CD4-positive, alpha-beta memory T cell (primary cell): ENCODE measurements around the gene THYN1. TPM values are rescaled to one million over a fixed set of nuclear protein-coding genes. Genes with fewer than 3 reads are reported as not detected.

Experiments used
- CTCF ChIA-PET: fragments of 350-600 bp; sonication (Branson Sonifier 250); formaldehyde crosslinking; loops from one replicate; lab custom pipeline; 2021; ENCODE audit warnings: inconsistent platforms; ENCODE audit not compliant: partially characterized antibody; lab: Charles Lee
- POLR2A ChIA-PET: fragments of 350-600 bp; sonication (Branson Sonifier 250); formaldehyde crosslinking; loops from one replicate; lab custom pipeline; 2021; ENCODE audit not compliant: partially characterized antibody; lab: Charles Lee
- DNase-seq, 5 donors: peaks; one replicate each; pipeline versions ENCODE4 v3.0.0 to v3.0.0-alpha.2; 2020 to 2022; ENCODE audit warnings: mixed read lengths in 1 of 5
- H3K27ac ChIP-seq: one replicate; pipeline ENCODE4 v1.7.0; 2013; ENCODE audit warnings: low read depth, low read length
- H3K27me3 ChIP-seq: 2 replicates; pipeline ENCODE4 v1.7.0; 2013; ENCODE audit warnings: mild to moderate bottlenecking, low read length, moderate library complexity; ENCODE audit not compliant: insufficient read depth
- H3K36me3 ChIP-seq: 2 replicates; pipeline ENCODE4 v1.7.0; 2013; ENCODE audit warnings: mild to moderate bottlenecking, low read length, moderate library complexity; ENCODE audit not compliant: insufficient read depth
- H3K4me1 ChIP-seq: 2 replicates; pipeline ENCODE4 v1.7.0; 2013; ENCODE audit warnings: mild to moderate bottlenecking, low read length, moderate library complexity; ENCODE audit not compliant: insufficient read depth
- H3K4me3 ChIP-seq, 2 donors: one replicate each; pipeline ENCODE4 v1.7.0; 2013; ENCODE audit warnings: low read length in 2 of 2, mild to moderate bottlenecking in 1 of 2
- H3K9me3 ChIP-seq, 2 donors: one replicate each; pipeline ENCODE4 v1.7.0; 2013; ENCODE audit warnings: low read length in 2 of 2, control low read depth in 1 of 2; ENCODE audit not compliant: control insufficient read depth in 1 of 2
- H3K27ac Mint-ChIP-seq, 7 donors: one replicate each; pipeline ENCODE4 v1.8.0; 2020 to 2021; ENCODE audit warnings: mixed read lengths in 7 of 7, mild to moderate bottlenecking in 6 of 7, inconsistent platforms in 3 of 7, moderate library complexity in 3 of 7
- H3K27me3 Mint-ChIP-seq, 2 donors: one replicate each; pipeline ENCODE4 v1.8.0; 2020 to 2021; ENCODE audit warnings: mixed read lengths in 2 of 2
- H3K36me3 Mint-ChIP-seq, 2 donors: one replicate each; pipeline ENCODE4 v1.8.0; 2020 to 2021; ENCODE audit warnings: mixed read lengths in 2 of 2, inconsistent platforms in 1 of 2, mild to moderate bottlenecking in 1 of 2
- H3K4me1 Mint-ChIP-seq, 4 donors: one replicate each; pipeline ENCODE4 v1.8.0; 2020 to 2021; ENCODE audit warnings: mixed read lengths in 4 of 4, mild to moderate bottlenecking in 1 of 4
- H3K4me3 Mint-ChIP-seq, 8 donors: one replicate each; pipeline ENCODE4 v1.8.0; 2020 to 2021; ENCODE audit warnings: mixed read lengths in 8 of 8, mild to moderate bottlenecking in 7 of 8, moderate library complexity in 6 of 8, inconsistent platforms in 3 of 8
- H3K9me3 Mint-ChIP-seq, 8 donors: one replicate each; pipeline ENCODE4 v1.8.0; 2020 to 2021; ENCODE audit warnings: mixed read lengths in 8 of 8, mild to moderate bottlenecking in 5 of 8, inconsistent platforms in 3 of 8, moderate library complexity in 1 of 8
- intact Hi-C: fragments of 100-400 bp; cut with micrococcal nuclease; formaldehyde crosslinking; loops from one replicate; pipeline ENCODE4 v1.15.1; 2023
- polyA plus RNA-seq, 2 donors: library from polyadenylated mRNA; unstranded; fragments of 300-500 nt; fragmentation: Illumina TruSeq; gene quantifications; one replicate each; pipeline ENCODE4 v1.2.3, GENCODE V29; 2021
- total RNA-seq, 2 experiments: library from RNA; stranded (reverse); gene quantifications; one replicate each; pipeline ENCODE4 v1.2.3, GENCODE V29; 2021

Gene THYN1
- 10 to 100 TPM; 59.3 to 70.8 TPM for total RNA-seq
- polyA plus RNA-seq, result 100 to 1,000 TPM; 118 to 163 TPM

GRCh38 chr11:134253188-134253993, at the start of gene THYN1, which contains the start of gene ACAD8:
Gene THYN1, minus strand, starts transcription at chr11:134253352. Its CDS starts 470 bp downstream, at chr11:134252882.
Gene ACAD8, plus strand, starts transcription at chr11:134253568. Its CDS starts 33 bp downstream, at chr11:134253601.
- ChIA-PET POLR2A (interaction anchor here (0.7 to 8.2 kb wide), 11 partner anchors 9 to 310 kb away, joined by 3 to 92 read pairs (median 4); partner anchors contain the start of genes GLB1L2, GLB1L3, NCAPD3 and VPS26B), CTCF (interaction anchor here (1.0 to 2.7 kb wide), 9 partner anchors 9 to 203 kb away, joined by 3 to 15 read pairs (median 5); partner anchors contain the start of gene GLB1L3)
- Histone ChIP-seq H3K9me3 (no peaks in the 10 kb centered on the region), H3K4me3 (peak within 1 kb of the TSS; percentile 71 to 93), H3K4me1 (peaks cover 30% of the 10 kb centered on the region), H3K27ac (peak within 1 kb of the TSS; percentile 62), H3K36me3 (peaks cover 33% of the 10 kb centered on the region), H3K27me3 (no peaks in the 10 kb centered on the region)
- intact Hi-C loops, result loop anchor here (1.0 to 2.0 kb wide), 3 partner anchors 23 to 77 kb away; partner anchors contain the start of genes GLB1L2, GLB1L3 and VPS26B
- peaks cover 21 to 43% (median 34%) of the 10 kb centered on the region in 4 donors for H3K4me1 Mint-ChIP-seq
- no peaks in the 10 kb centered on the region for H3K27me3 Mint-ChIP-seq
- peak within 1 kb of the TSS; percentile 91 to 96 (median 94) for H3K4me3 Mint-ChIP-seq
- no peaks in the 10 kb centered on the region for H3K9me3 Mint-ChIP-seq
- DNase-seq, result peak; percentile 94 to 97 (median 95)
- H3K36me3 Mint-ChIP-seq, result peaks cover 12 to 44% of the 10 kb centered on the region in 2 donors
- peak within 1 kb of the TSS; percentile 54 to 91 (median 89) for H3K27ac Mint-ChIP-seq

- POLR2A ChIA-PET, result no interaction called here
- DNase-seq, result no peak
- intact Hi-C loops, result no loop called here
- Mint-ChIP-seq H3K27ac (no peak overlapping the region), H3K9me3 (no peaks in the 10 kb centered on the region), H3K4me3 (no peak overlapping the region), H3K27me3 (no peaks in the 10 kb centered on the region), H3K4me1 (no peaks in the 10 kb centered on the region), H3K36me3 (no peaks in the 10 kb centered on the region)
- H3K4me3 ChIP-seq, result no peak overlapping the region
- H3K9me3 ChIP-seq, result no peaks in the 10 kb centered on the region
- no peaks in the 10 kb centered on the region for H3K27me3 ChIP-seq
- H3K27ac ChIP-seq, result no peak overlapping the region
- H3K36me3 ChIP-seq, result no peaks in the 10 kb centered on the region
- CTCF ChIA-PET, result no interaction called here
- H3K4me1 ChIP-seq, result no peaks in the 10 kb centered on the region
These were observed 41.5 kb upstream of the THYN1 start for GRCh38 chr11:134294664-134295063.

- Mint-ChIP-seq H3K9me3 (no peaks in the 10 kb centered on the region), H3K27me3 (no peaks in the 10 kb centered on the region), H3K27ac (no peak overlapping the region), H3K4me3 (no peak overlapping the region), H3K4me1 (no peaks in the 10 kb centered on the region), H3K36me3 (no peaks in the 10 kb centered on the region)
- Histone ChIP-seq H3K4me3 (no peak overlapping the region), H3K27ac (no peak overlapping the region), H3K27me3 (no peaks in the 10 kb centered on the region), H3K36me3 (no peaks in the 10 kb centered on the region), H3K9me3 (no peaks in the 10 kb centered on the region), H3K4me1 (no peaks in the 10 kb centered on the region)
- DNase-seq, result no peak
- ChIA-PET POLR2A (no interaction called here), CTCF (interaction anchor here (1.4 kb wide), 1 partner anchor 18 kb away, joined by 4 read pairs; no protein-coding TSS in a partner anchor)
- intact Hi-C loops, result no loop called here
These were observed 40.3 kb upstream of the THYN1 start for GRCh38 chr11:134293119-134294113.

GRCh38 chr11:134292661-134293060, 39.5 kb upstream of the THYN1 start:
- Mint-ChIP-seq H3K27me3 (no peaks in the 10 kb centered on the region), H3K36me3 (no peaks in the 10 kb centered on the region), H3K4me1 (no peaks in the 10 kb centered on the region), H3K4me3 (no peak overlapping the region), H3K9me3 (no peaks in the 10 kb centered on the region), H3K27ac (peak overlapping the region in 1 of 7 donors; percentile 63)
- no peaks in the 10 kb centered on the region for H3K27me3 ChIP-seq
- CTCF ChIA-PET, result interaction anchor here (1.4 kb wide), 1 partner anchor 17 kb away, joined by 4 read pairs; no protein-coding TSS in a partner anchor
- no peaks in the 10 kb centered on the region for H3K9me3 ChIP-seq
- intact Hi-C loops, result no loop called here
- POLR2A ChIA-PET, result no interaction called here
- no peak overlapping the region for H3K4me3 ChIP-seq
- H3K27ac ChIP-seq, result no peak overlapping the region
- H3K4me1 ChIP-seq, result no peaks in the 10 kb centered on the region
- H3K36me3 ChIP-seq, result no peaks in the 10 kb centered on the region
- DNase-seq, result no peak

GRCh38 chr11:134291196-134291595, 38.0 kb upstream of the THYN1 start:
- no peak overlapping the region for H3K27ac Mint-ChIP-seq
- no peak for DNase-seq
- POLR2A ChIA-PET, result no interaction called here

GRCh38 chr11:134290646-134291045, 37.5 kb upstream of the THYN1 start:
- no peaks in the 10 kb centered on the region for H3K36me3 Mint-ChIP-seq
- H3K4me1 Mint-ChIP-seq, result no peaks in the 10 kb centered on the region
- H3K27ac Mint-ChIP-seq, result no peak overlapping the region

More at GRCh38 chr11:134291196-134291595, 38.0 kb upstream of the THYN1 start:
- H3K4me1 Mint-ChIP-seq, result no peaks in the 10 kb centered on the region
- H3K27me3 ChIP-seq, result no peaks in the 10 kb centered on the region
- intact Hi-C loops, result no loop called here
- H3K4me1 ChIP-seq, result no peaks in the 10 kb centered on the region
- H3K4me3 ChIP-seq, result no peak overlapping the region
- H3K9me3 ChIP-seq, result no peaks in the 10 kb centered on the region
- no peaks in the 10 kb centered on the region for H3K9me3 Mint-ChIP-seq
- no peaks in the 10 kb centered on the region for H3K27me3 Mint-ChIP-seq
- no peak overlapping the region for H3K27ac ChIP-seq
- no peak overlapping the region for H3K4me3 Mint-ChIP-seq
- no peaks in the 10 kb centered on the region for H3K36me3 Mint-ChIP-seq
- CTCF ChIA-PET, result no interaction called here
- no peaks in the 10 kb centered on the region for H3K36me3 ChIP-seq

More at GRCh38 chr11:134290646-134291045, 37.5 kb upstream of the THYN1 start:
- no peaks in the 10 kb centered on the region for H3K27me3 Mint-ChIP-seq
- Histone ChIP-seq H3K9me3 (no peaks in the 10 kb centered on the region), H3K27me3 (no peaks in the 10 kb centered on the region), H3K27ac (no peak overlapping the region), H3K4me3 (no peak overlapping the region), H3K36me3 (no peaks in the 10 kb centered on the region), H3K4me1 (no peaks in the 10 kb centered on the region)
- DNase-seq, result no peak
- H3K9me3 Mint-ChIP-seq, result no peaks in the 10 kb centered on the region
- ChIA-PET CTCF (no interaction called here), POLR2A (no interaction called here)
- intact Hi-C loops, result no loop called here
- no peak overlapping the region for H3K4me3 Mint-ChIP-seq
